Aorta (tissue), 5 donors: ENCODE measurements around the gene MIDN. TPM values are rescaled to one million over a fixed set of nuclear protein-coding genes. Genes with fewer than 3 reads are reported as not detected.

Source experiments
- ATAC-seq: fragments of 200-7000 bp; cut with Tn5 transposase; one replicate; pipeline ENCODE4 v1.9.1; 2022; ENCODE audit warnings: moderate library complexity; ENCODE audit not compliant: low FRiP score
- DNase-seq, 2 donors: peaks; one replicate each; pipeline ENCODE4 v3.0.0-alpha.2; 2020
- H3K27ac ChIP-seq, 2 donors: one replicate each; pipeline ENCODE4 v1.5.1; 2013; ENCODE audit warnings: low read length in 2 of 2, mild to moderate bottlenecking in 2 of 2, moderate library complexity in 2 of 2, control low read depth in 1 of 2, inconsistent platforms in 1 of 2, low read depth in 1 of 2
- H3K27me3 ChIP-seq, 2 donors: one replicate each; pipeline ENCODE4 v1.6.1; 2013; ENCODE audit warnings: control low read depth in 1 of 2, low read length in 1 of 2, mild to moderate bottlenecking in 1 of 2, moderate library complexity in 1 of 2; ENCODE audit not compliant: insufficient read depth in 2 of 2, control insufficient read depth in 1 of 2
- H3K36me3 ChIP-seq, 2 donors: one replicate each; pipeline ENCODE4 v1.6.1; 2013; ENCODE audit warnings: control low read depth in 1 of 2, low read length in 1 of 2, mild to moderate bottlenecking in 1 of 2; ENCODE audit not compliant: insufficient read depth in 2 of 2, control insufficient read depth in 1 of 2
- H3K4me1 ChIP-seq, 2 donors: one replicate each; pipeline ENCODE4 v1.6.1; 2013; ENCODE audit warnings: low read length in 2 of 2, control low read depth in 1 of 2, mild to moderate bottlenecking in 1 of 2, moderate library complexity in 1 of 2; ENCODE audit not compliant: insufficient read depth in 2 of 2, control insufficient read depth in 1 of 2
- H3K4me3 ChIP-seq, 2 donors: one replicate each; pipeline ENCODE4 v1.5.1; 2013; ENCODE audit warnings: low read length in 2 of 2, control low read depth in 1 of 2, mild to moderate bottlenecking in 1 of 2
- H3K9me3 ChIP-seq: one replicate; pipeline ENCODE4 v1.6.1; 2013; ENCODE audit warnings: mild to moderate bottlenecking, low read length; ENCODE audit not compliant: control insufficient read depth
- WGBS, 2 donors: extraction: QIAGEN DNeasy Blood & Tissue Kit; methylation state at CpG; one replicate each; pipeline ENCODE4 v1.1.7; 2013; 5-methylcytosine and 5-hydroxymethylcytosine counted together
- intact Hi-C, 2 donors: fragments of 100-400 bp; cut with DNase I; formaldehyde crosslinking; loops; one replicate each; pipeline versions ENCODE4 v1.14.2 to v1.15.0; 2022
- polyA plus RNA-seq, 2 donors: library from polyadenylated mRNA; stranded (reverse); fragments of 200-250 nt; gene quantifications; one replicate each; pipeline ENCODE4 v1.2.3, GENCODE V29; 2013
- total RNA-seq, 2 donors: library from RNA; stranded (reverse); fragmentation: NEBNext Ultra II Directional; extraction: Animal tissue kit (Norgen Biotek cat#: 25700); gene quantifications; one replicate each; pipeline ENCODE4 v1.2.1, GENCODE V29; 2021
- donor health status: healthy with polysubstance abuse.
- donor health status: Bipolar disorder and iron deficiency.
- donor health status: DM: no; HTN: no; CAD: no.
- donor health status: DM: no; HTN: no; CAD: no.
- donor health status: DM: yes; HTN: yes; CAD: no.

Gene MIDN
- total and polyA plus RNA-seq, 4 donors: 11.8 to 121 (median 69.7) TPM

- intact Hi-C loops: loop anchor here in 1 of 2 donors (1.0 kb wide), 2 partner anchors 17 to 20 kb away; partner anchors contain the start of gene CIRBP
- Histone ChIP-seq H3K4me3 (peak overlapping the region; percentile 45 to 84), H3K27me3 (peaks cover 0 to 2% of the 10 kb centered on the region in 2 donors), H3K9me3 (no peaks in the 10 kb centered on the region), H3K36me3 (no peaks in the 10 kb centered on the region), H3K4me1 (no peaks in the 10 kb centered on the region), H3K27ac (peak overlapping the region; percentile 92 to 98)
- peak; percentile 19 for ATAC-seq
- 0 to 1% methylated on average over 61 to 74 of the region's 74 CpGs for WGBS, 2 donors
- peak; percentile 90 to 95 for DNase-seq
These were observed 459 bp downstream of the MIDN start for GRCh38 chr19:1248786-1249297.

GRCh38 chr19:1249298-1249989 lies 1.1 kb downstream of the MIDN start:
- peak; percentile 36 for ATAC-seq

GRCh38 chr19:1249990-1250436 lies 1.6 kb downstream of the MIDN start:
- H3K27ac ChIP-seq: peak overlapping the region; percentile 40 to 95
- WGBS, 2 donors: 0% methylated on average over 35 to 67 of the region's 67 CpGs
- H3K4me1 ChIP-seq: no peaks in the 10 kb centered on the region
- DNase-seq (no peak), ATAC-seq (no peak)
- intact Hi-C loops: loop anchor here in 1 of 2 donors (1.0 kb wide), 1 partner anchor 19 kb away; the partner anchor contains the start of gene CIRBP
- peak overlapping the region; percentile 87 to 93 for H3K4me3 ChIP-seq
- no peaks in the 10 kb centered on the region for H3K9me3 ChIP-seq
- peaks cover 0 to 2% of the 10 kb centered on the region in 2 donors for H3K27me3 ChIP-seq
- peaks cover 0 to 1% of the 10 kb centered on the region in 2 donors for H3K36me3 ChIP-seq

More at GRCh38 chr19:1249298-1249989, 1.1 kb downstream of the MIDN start:
- H3K4me1 ChIP-seq: no peaks in the 10 kb centered on the region
- DNase-seq: peak; percentile 96
- peaks cover 0 to 2% of the 10 kb centered on the region in 2 donors for H3K27me3 ChIP-seq
- peak overlapping the region; percentile 92 to 94 for H3K27ac ChIP-seq
- peak overlapping the region; percentile 87 to 93 for H3K4me3 ChIP-seq
- no peaks in the 10 kb centered on the region for H3K9me3 ChIP-seq
- no peaks in the 10 kb centered on the region for H3K36me3 ChIP-seq
- 0 to 1% methylated on average over 54 to 102 of the region's 102 CpGs for WGBS, 2 donors
- intact Hi-C loops: loop anchor here in 1 of 2 donors (1.0 kb wide), 1 partner anchor 20 kb away; the partner anchor contains the start of gene CIRBP

- no peaks in the 10 kb centered on the region for H3K4me1 ChIP-seq
- H3K9me3 ChIP-seq: no peaks in the 10 kb centered on the region
- H3K4me3 ChIP-seq: peak overlapping the region; percentile 87 to 93
- intact Hi-C loops: no loop called here
- ATAC-seq (no peak), DNase-seq (peak in 1 of 2 donors; percentile 76)
- WGBS, 2 donors: 1% methylated on average over 42 to 90 of the region's 90 CpGs
- peaks cover 0 to 2% of the 10 kb centered on the region in 2 donors for H3K27me3 ChIP-seq
- peaks cover 4 to 7% of the 10 kb centered on the region in 2 donors for H3K36me3 ChIP-seq
- H3K27ac ChIP-seq: peak overlapping the region; percentile 79 to 95
These were observed 2.3 kb downstream of the MIDN start for GRCh38 chr19:1250437-1251260.

GRCh38 chr19:1251330-1252220 lies 3.2 kb downstream of the MIDN start:
- H3K9me3 ChIP-seq: no peaks in the 10 kb centered on the region
- H3K27ac ChIP-seq: peak overlapping the region; percentile 93 to 95
- ATAC-seq (no peak), DNase-seq (peak; percentile 89 to 93)
- peaks cover 0 to 2% of the 10 kb centered on the region in 2 donors for H3K27me3 ChIP-seq
- peaks cover 6 to 9% of the 10 kb centered on the region in 2 donors for H3K36me3 ChIP-seq
- no peaks in the 10 kb centered on the region for H3K4me1 ChIP-seq
- peak overlapping the region; percentile 87 to 93 for H3K4me3 ChIP-seq
- intact Hi-C loops: no loop called here
- 2 to 4% methylated on average over 35 to 41 of the region's 41 CpGs for WGBS, 2 donors

- WGBS, 2 donors: 0 to 1% methylated on average over 29 to 30 of the region's 30 CpGs
- intact Hi-C loops: no loop called here
- no peaks in the 10 kb centered on the region for H3K4me1 ChIP-seq
- peak; percentile 97 for DNase-seq
- H3K9me3 ChIP-seq: no peaks in the 10 kb centered on the region
- peak; percentile 79 for ATAC-seq
- H3K4me3 ChIP-seq: peak overlapping the region; percentile 87 to 93
- H3K27ac ChIP-seq: peak overlapping the region; percentile 93 to 97
- peaks cover 0 to 2% of the 10 kb centered on the region in 2 donors for H3K27me3 ChIP-seq
- peaks cover 6 to 9% of the 10 kb centered on the region in 2 donors for H3K36me3 ChIP-seq
These were observed 3.9 kb downstream of the MIDN start for GRCh38 chr19:1252221-1252820.

- H3K4me1 ChIP-seq: no peaks in the 10 kb centered on the region
- no peaks in the 10 kb centered on the region for H3K9me3 ChIP-seq
- 1% methylated on average over 15 to 26 of the region's 26 CpGs for WGBS, 2 donors
- H3K36me3 ChIP-seq: peaks cover 6 to 9% of the 10 kb centered on the region in 2 donors
- ATAC-seq (peak; percentile 70), DNase-seq (peak; percentile 96 to 97)
- peaks cover 0 to 2% of the 10 kb centered on the region in 2 donors for H3K27me3 ChIP-seq
- peak overlapping the region; percentile 76 to 97 for H3K27ac ChIP-seq
- peak overlapping the region in 1 of 2 donors; percentile 21 for H3K4me3 ChIP-seq
- intact Hi-C loops: no loop called here
These were observed 4.6 kb downstream of the MIDN start for GRCh38 chr19:1252821-1253513.
